HG02870 (cell line): ENCODE data around the gene CHPF.

ENCODE experiments used
- ATAC-seq: cut with Tn5 transposase; IDR thresholded peaks from one replicate; pipeline ENCODE4 v1.9.1; 2021; ENCODE audit warnings: mild to moderate bottlenecking, moderate library complexity; ENCODE audit not compliant: unreplicated experiment

CHPF gene

GRCh38 chr2:219569041-219569440 lies 25.4 kb upstream of the CHPF start:
- no peak for ATAC-seq

DNA sequence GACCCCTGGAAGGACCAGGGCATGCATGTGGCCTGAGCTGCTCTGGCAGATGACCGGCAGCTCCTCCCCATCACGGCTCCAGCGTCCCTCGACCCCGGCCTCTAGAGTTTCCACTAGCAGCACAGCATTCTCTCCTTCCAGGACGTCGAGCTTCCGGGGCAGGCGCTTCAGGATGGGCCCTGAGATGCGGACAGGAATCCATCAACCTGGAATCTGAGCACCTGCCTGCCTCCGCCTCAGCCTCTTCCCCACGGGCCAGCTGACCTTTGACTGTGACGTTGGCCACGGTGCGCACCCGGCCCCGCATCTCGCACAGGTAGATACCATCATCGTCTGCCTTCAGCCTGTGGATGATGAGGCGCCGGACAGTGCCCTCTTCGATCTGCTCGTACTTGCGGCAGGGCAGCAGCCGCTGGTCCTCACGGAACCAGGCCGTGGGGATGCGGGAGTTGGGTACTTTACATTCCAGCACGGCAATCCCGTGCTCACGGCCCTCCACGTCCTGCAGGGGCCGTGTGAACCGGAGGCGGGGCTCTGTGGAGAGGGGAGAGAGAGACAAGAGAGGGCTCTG lies 24.3 kb upstream of the CHPF start:
- no peak for ATAC-seq

DNA sequence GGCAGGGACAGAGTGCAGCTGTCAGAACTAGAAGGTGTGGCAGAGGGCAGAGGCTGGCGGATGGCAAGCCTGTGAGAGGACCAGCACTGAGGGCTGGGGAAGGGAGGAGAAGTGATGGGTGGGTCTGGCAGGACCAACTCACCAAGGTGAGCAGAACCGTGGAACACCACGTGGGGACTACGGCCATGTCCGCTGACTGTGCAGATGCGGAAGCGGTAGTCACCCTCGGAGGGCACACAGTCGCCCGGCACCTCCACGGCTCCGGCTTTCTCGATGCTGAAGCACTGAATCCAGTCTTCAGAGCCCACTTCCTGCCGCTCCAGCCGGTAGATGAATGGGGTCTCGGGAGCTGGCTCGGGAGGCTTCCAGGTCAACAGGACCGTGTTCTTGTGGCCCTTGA lies 23.5 kb upstream of the CHPF start:
- no peak for ATAC-seq

- ATAC-seq = no peak
Observed at GRCh38 chr2:219566640-219567039, 23.0 kb upstream of the CHPF start.

DNA sequence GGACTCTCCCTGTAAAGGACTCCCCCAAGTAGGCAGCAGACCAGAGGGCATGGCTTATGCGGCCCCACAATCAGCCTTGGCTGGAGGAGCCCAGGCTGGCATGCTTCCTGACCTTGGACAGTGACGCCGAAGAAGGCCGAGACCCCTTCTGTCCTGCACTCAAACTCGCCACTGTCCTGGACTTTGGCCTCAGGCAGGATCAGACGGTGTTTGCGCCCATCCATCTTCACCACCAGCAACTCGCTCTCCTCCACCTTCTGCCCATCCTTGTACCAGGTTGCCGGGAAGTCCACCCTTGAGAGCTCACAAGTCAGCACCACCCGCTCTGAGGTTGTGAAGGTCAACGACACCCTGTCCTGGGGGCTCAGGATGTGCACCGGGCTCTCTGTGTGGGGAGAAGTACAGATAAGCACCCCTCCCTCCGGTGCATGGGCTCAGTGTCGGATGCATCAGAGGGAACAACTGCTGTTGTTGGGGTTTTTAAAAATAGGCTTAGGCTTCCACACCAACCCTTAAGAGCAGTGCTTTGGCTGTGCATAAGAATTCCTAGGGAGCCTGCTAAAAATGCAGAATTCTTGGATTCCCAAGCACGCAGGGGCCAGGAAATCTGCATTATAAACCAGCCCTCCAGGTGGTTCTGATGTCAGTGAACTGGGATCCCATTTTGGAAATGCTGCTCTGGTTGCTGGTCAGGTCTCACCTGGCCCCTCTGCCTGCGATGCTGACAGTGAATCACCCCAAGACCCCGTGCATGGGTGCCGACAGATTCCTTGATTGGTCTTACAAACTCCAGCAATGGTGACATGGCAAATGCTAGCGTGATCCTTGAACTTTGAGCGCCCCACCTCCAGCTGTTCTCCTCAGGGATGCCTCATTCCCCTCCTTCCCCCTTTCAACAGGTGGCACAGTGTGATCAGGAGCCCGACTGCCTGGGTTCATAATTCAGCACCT lies 21.8 kb upstream of the CHPF start:
- ATAC-seq = no peak

GRCh38 chr2:219563271-219563928 lies 19.8 kb upstream of the CHPF start:
- ATAC-seq = no peak

- no peak for ATAC-seq
Observed at GRCh38 chr2:219562049-219563020, 18.7 kb upstream of the CHPF start.

DNA sequence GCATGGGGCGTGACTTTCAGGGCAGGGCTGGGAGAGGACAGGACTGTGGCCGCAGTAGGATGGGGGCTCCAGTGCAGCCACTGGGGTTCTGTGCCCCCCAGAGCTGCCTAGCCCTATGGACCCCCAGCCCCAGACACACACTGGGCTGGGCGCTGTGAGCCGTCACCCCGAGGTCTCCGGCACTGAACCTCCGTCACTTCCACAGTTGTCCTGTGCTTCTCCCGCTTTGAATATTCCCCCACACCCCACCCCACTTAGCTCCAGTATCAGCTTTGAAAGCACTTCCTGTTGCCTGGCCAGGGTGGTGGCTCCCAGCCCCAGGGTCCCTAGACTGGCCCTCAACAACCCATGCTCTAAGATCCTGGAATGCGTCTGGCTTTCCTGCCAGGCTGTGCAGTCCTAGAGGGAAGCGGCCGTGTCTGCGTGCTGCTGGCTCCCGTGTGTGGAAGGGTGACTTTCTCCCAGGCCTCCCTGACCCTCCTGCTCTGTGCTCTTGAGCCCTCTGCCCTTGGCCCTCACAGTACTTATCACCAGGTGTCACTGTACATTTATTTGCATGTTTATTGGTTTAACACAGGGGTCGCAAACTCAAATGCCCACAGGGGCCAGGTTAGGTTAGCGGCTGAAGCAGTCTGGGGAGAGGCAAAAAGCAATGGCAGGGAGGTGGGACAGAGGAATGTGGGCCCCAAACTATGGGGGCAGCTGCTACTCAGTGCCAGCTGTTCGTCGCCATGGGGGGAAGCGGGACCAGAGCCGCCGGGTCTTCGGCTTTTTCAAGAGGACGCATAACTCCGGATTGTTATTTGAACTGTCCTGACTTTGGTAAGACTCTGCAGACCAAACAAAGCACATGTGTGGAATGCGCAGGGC lies 17.8 kb upstream of the CHPF start:
- ATAC-seq = no peak

DNA sequence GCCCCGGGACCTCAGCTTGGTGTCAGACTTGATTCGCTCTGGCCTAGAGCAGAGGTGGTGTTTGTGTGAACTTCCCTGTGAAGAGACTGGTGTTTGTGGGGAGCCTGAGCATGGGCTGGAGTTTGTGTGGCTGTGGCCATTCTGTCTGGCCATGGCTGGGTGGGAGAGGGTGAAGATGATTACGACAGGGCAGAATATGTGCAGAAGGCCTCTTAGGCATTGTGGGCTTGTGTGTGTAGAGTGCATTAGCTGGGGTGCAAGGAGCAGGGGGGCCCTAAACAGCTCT lies 17.2 kb upstream of the CHPF start:
- no peak for ATAC-seq

DNA sequence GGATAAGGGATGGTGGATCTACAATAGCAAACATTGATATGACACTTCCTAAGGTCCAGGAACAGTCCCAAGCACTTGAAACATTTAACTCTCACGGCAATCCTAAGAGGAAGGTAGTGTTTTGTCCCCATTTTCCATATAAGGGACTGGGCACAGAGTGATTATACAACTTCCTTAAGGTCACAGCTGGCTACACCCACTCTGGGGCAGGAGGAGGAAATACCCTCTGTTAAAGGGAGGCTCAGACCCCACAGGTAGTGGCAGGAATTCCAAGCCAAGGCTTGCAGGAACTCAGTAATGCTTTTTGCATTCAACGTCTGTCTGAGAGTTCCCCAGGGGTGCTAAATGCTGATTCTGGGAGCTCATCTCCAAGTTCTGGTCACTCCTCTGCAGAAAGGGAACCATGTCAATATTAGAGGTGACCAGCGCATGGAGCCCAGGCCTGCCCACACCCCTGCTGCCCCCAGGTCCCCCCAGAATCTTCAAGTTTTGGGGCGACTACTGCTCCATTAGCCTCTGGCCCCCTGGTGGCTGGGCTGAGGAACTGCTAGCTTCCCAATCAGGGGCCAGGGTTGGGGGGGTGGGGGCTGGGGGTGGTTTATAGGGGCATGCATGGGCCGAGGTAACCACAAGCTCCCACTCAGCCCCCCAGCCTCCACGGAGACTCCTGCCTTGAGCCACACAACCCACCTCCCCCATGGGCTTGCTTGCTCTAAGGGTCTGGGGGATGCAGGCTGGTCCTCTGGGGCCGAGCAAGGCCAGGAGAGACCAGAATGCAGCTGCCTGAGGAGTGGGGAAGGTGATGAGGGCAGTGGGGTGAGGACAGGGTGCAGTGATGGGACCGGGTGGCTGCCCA lies 16.7 kb upstream of the CHPF start:
- no peak for ATAC-seq

DNA sequence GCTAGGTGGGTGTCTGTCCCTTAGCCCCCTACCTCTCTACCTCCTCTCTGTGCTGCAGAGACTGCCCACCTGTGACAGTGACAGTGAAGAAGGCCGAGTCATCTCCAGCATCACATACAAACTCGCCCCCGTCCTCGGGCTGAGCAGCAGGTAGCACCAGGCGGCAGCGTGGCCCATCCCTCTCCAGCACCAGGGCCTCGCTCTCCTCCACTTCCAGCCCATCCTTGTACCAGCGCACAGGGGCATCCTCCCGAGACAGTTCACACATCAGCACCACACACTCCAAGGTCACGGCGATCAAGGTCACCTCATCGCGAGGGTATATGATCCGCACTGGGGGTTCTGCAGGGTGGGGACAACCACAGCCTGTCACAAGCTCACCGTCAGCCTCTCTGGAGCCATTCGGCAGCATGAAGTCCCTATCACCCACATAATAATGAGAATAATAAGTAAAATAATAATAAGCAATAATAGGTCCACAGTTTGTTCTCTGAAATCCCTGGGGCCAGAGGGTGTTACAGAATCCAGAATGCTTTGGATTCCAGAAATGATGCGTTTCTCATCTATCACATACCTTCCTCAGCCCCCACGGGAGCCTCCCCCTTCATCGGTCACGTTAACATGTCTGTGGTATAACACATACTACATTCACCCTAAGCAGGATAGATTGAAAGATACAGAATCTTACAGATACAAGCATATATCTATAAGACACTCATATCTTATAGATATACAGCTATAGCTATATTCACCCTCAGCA lies 15.7 kb upstream of the CHPF start:
- ATAC-seq = no peak

DNA sequence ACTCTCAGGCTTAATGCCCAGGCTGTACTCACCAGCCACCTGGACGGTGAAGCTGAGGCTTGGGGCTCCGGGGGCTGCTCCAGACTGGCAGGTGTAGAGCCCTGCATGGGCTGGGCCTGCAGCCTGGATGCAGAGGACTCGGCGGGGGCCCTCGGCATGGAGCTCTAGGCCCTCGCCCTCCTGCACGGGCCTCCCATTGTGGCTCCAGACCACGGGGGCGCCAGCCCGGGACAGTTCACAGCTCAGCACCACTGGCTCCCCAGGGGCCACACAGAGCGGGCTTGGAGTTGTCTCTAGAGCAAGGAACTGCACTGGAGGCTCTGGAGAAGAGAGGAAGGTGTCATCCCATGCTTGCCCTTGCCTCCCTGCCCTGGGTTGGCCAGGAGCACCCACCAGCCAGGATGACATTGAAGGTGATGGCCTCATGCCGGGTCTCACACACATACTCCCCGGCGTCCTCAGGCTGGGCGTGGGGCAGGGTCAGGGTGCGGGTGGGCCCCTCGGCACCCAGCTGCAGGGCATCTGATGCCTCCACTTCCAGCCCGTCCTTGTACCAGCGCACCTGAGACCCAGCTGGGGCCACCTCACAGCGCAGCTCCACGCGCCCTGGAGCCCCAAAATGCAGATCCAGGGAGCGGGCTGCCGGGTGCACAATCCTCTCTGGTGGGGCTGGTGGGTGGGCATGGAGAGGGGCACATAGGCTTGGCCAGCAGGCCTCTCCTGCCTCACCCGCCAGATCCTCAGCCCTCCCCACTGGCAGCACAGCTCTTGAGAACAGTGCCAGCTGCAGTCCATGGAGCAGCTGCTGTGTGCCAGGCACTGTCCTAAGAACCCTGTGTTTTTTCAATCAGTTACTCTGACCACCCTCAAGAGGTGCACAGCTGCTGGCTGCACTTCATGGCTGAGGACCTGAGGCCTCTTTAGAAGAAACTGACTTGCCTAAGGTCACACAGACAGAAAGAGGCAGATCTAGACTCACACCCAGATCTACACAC lies 14.5 kb upstream of the CHPF start:
- no peak for ATAC-seq

DNA sequence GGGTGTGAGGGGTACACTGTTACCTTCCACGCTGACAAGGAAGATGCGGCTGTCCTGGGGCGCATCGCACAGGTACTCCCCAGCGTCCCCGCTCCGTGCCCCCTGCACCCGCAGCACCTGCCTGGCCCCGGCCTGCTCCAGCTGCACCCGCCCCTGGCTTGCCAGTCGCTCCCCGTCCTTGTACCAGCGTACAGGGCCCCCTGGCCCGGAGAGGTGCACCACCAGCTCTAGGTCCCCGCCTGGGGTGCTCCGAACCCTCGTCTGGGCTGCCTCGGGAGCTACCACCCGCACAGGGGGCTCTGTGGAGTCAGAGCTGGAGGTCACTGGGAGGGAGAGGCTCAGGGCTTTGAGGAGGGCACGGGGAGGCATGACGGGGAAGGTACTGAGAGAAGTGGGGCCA lies 13.7 kb upstream of the CHPF start:
- ATAC-seq = no peak

DNA sequence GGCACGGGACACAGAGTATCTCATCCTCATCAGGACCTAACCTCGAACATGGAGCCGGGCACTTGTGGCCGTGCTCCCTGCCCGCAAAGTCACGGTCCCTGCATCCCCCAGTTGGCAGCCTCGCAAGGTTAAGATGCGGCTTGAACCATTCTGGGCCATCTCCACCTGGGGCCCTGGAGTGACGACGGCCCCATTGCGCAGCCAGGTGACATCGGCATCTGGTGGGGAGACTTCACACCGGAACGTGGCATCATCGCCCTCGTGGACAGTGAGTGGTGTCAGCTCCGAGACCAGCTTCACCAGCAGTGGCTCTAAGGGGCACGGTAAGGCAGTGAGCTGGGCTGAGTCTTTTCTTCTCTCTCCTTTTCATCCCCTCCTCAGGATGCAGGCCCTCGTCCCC lies 12.8 kb upstream of the CHPF start:
- ATAC-seq = no peak

DNA sequence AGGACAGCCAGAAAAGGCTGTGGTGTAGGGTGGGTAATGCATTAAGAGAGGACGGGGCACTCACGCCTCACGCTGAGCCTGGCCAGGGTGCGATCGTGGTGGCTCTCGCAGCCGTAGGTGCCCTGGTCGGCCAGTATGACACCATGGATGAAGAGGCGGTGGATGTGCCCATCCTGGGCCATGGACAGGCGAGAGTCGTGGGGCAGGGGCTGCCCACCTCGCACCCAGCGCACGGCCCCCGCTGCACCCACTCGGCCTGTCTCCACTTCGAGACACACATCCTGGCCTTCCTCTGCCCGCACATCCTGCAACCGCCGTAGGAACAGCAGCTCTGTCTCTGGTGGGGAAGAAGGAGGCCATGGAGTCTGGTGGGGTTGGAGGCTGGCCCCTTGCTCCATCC lies 12.3 kb upstream of the CHPF start:
- ATAC-seq = no peak

DNA sequence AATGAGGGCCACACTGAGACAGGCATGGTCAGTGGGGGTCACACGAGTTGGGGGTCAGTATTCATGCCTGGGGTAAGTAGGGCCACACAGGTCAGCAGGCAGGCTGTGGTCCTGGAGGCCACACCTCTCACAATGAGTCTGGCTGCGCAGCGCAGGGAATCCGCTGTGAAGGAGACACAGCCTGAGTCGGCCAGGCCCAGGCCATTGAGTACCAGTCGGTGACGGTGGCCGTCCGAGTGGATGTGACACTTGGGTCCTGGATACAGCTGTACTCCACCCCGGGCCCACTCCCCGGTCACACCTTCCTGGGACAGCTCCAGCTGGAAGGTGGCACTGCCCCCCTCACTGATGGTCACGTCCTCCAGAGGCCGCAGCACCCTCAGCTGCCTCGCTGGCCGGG lies 10.7 kb upstream of the CHPF start:
- ATAC-seq = no peak

DNA sequence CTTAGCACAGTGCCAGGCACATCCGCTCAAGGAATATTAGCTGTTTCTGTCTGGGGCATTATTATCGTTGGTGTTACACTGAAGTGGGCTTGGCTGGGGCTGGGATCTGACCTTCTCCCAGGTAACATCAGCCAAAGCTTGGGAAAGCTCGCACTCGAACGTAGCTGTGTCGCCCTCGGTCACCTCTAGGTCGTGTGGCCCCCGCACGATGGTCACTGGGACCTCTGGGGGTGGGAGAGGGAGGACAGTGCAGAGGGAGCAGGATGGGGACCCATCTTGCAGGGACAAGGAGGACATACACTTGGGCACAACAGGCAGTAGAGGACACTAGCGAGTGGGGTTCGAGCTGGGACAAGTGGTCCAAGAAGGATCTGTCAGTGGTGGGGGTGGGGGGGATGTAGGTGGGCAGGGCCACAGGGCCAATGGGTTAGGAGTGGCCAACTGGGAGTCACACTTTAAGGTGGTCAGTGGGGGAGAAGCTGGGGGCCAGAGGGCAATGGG lies 9.9 kb upstream of the CHPF start:
- no peak for ATAC-seq
